Ishikawa (cell line): ENCODE data around the gene LAPTM5.

Experiments used
- EGR1 ChIP-seq: IDR thresholded peaks from 2 replicates; pipeline ENCODE4 v1.6.1; 2012
- FOXM1 ChIP-seq: IDR thresholded peaks from 2 replicates; pipeline ENCODE4 v1.6.1; 2012; ENCODE audit warnings: low read depth, borderline replicate concordance
- MAX ChIP-seq: IDR thresholded peaks from 2 replicates; pipeline ENCODE4 v1.6.1; 2012
- NFIC ChIP-seq: IDR thresholded peaks from 2 replicates; pipeline ENCODE4 v1.6.1; 2012
- RAD21 ChIP-seq: IDR thresholded peaks from 2 replicates; pipeline ENCODE4 v1.6.1; 2012; ENCODE audit warnings: low read depth
- REST ChIP-seq: IDR thresholded peaks from 2 replicates; pipeline ENCODE4 v1.6.1; 2012; ENCODE audit warnings: low read depth, mild to moderate bottlenecking
- TAF1 ChIP-seq: IDR thresholded peaks from 2 replicates; pipeline ENCODE4 v1.6.1; 2012; ENCODE audit warnings: low read depth, mild to moderate bottlenecking
- ZBTB7A ChIP-seq: IDR thresholded peaks from 2 replicates; pipeline ENCODE4 v1.6.1; 2012; ENCODE audit warnings: low read depth

- no peak for TF ChIP-seq TAF1
- no peak for TF ChIP-seq RAD21
- no peak for TF ChIP-seq MAX
- no peak for TF ChIP-seq EGR1
- TF ChIP-seq NFIC = no peak
- TF ChIP-seq FOXM1 = no peak
- no peak for TF ChIP-seq REST
- no peak for TF ChIP-seq ZBTB7A
Observed at GRCh38 chr1:30734106-30734505, 23.5 kb downstream of the LAPTM5 start.
